Nephron (organoid): ENCODE measurements around the gene WLS.
A peak's percentile ranks its signal among the peaks of the same experiment; 100 is the strongest.

Experiments used
- H3K27ac Mint-ChIP-seq, 3 experiments: 2 replicates each; pipeline ENCODE4 v1.8.0; 2020; ENCODE audit warnings: mixed read lengths in 3 of 3, mild to moderate bottlenecking in 2 of 3, moderate library complexity in 1 of 3
- H3K27me3 Mint-ChIP-seq: 2 replicates; pipeline ENCODE4 v1.8.0; 2021; ENCODE audit warnings: low read depth, mild to moderate bottlenecking, moderate library complexity, mixed read lengths
- H3K36me3 Mint-ChIP-seq: 2 replicates; pipeline ENCODE4 v1.8.0; 2020; ENCODE audit warnings: low read depth, mixed read lengths
- H3K4me1 Mint-ChIP-seq: 2 replicates; pipeline ENCODE4 v1.8.0; 2020; ENCODE audit warnings: mixed read lengths
- H3K4me3 Mint-ChIP-seq, 3 experiments: 2 replicates each; pipeline ENCODE4 v1.8.0; 2020; ENCODE audit warnings: mild to moderate bottlenecking in 3 of 3, mixed read lengths in 3 of 3, moderate library complexity in 2 of 3
- H3K9me3 Mint-ChIP-seq: 2 replicates; pipeline ENCODE4 v1.8.0; 2020; ENCODE audit warnings: mixed read lengths
- CTCF ChIP-seq, 3 experiments: fragments of 200-600 bp; sonication (generic); IDR thresholded peaks; one replicate each; pipeline ENCODE4 v1.5.0; 2021; ENCODE audit warnings: antibody characterized with exemption in 3 of 3; ENCODE audit not compliant: unreplicated experiment in 3 of 3

The WLS gene

GRCh38 chr1:68218490-68218889 is 13.8 kb downstream of the WLS start:
- H3K27me3 Mint-ChIP-seq, result no peaks in the 10 kb centered on the region
- peaks cover 7% of the 10 kb centered on the region for H3K36me3 Mint-ChIP-seq
- H3K4me3 Mint-ChIP-seq, result peak overlapping the region in 2 of 3 experiments; percentile 14 to 24
- no peaks in the 10 kb centered on the region for H3K9me3 Mint-ChIP-seq
- no peak for TF ChIP-seq CTCF (IDR thresholded peaks at IDR 0.05; ENCODE audit: unreplicated experiment in 3 of 3)
- peak overlapping the region in 2 of 3 experiments; percentile 73 to 77 for H3K27ac Mint-ChIP-seq
- H3K4me1 Mint-ChIP-seq, result peaks cover 65% of the 10 kb centered on the region

GRCh38 chr1:68217618-68218017 is 14.7 kb downstream of the WLS start:
- H3K27ac Mint-ChIP-seq, result no peak overlapping the region
- peaks cover 7% of the 10 kb centered on the region for H3K36me3 Mint-ChIP-seq
- no peak overlapping the region for H3K4me3 Mint-ChIP-seq
- H3K4me1 Mint-ChIP-seq, result peaks cover 60% of the 10 kb centered on the region
- H3K27me3 Mint-ChIP-seq, result no peaks in the 10 kb centered on the region
- H3K9me3 Mint-ChIP-seq, result no peaks in the 10 kb centered on the region
- TF ChIP-seq CTCF (IDR thresholded peaks at IDR 0.05; ENCODE audit: unreplicated experiment in 3 of 3), result no peak

GRCh38 chr1:68217060-68217554 is 15.2 kb downstream of the WLS start:
- Mint-ChIP-seq H3K36me3 (peaks cover 7% of the 10 kb centered on the region), H3K4me3 (no peak overlapping the region), H3K9me3 (no peaks in the 10 kb centered on the region), H3K27me3 (no peaks in the 10 kb centered on the region), H3K4me1 (peaks cover 60% of the 10 kb centered on the region), H3K27ac (no peak overlapping the region)
- TF ChIP-seq CTCF (IDR thresholded peaks at IDR 0.05; ENCODE audit: unreplicated experiment in 3 of 3), result no peak

GRCh38 chr1:68216089-68216772 is 16.1 kb downstream of the WLS start:
- Mint-ChIP-seq H3K4me3 (peak overlapping the region in 2 of 3 experiments; percentile 15 to 23), H3K4me1 (peaks cover 60% of the 10 kb centered on the region), H3K27ac (no peak overlapping the region), H3K9me3 (no peaks in the 10 kb centered on the region), H3K36me3 (peaks cover 7% of the 10 kb centered on the region), H3K27me3 (no peaks in the 10 kb centered on the region)
- TF ChIP-seq CTCF (IDR thresholded peaks at IDR 0.05; ENCODE audit: unreplicated experiment in 3 of 3), result no peak

GRCh38 chr1:68213843-68214242 is 18.5 kb downstream of the WLS start:
- Mint-ChIP-seq H3K9me3 (no peaks in the 10 kb centered on the region), H3K27ac (peak overlapping the region in 2 of 3 experiments; percentile 96 to 98), H3K4me3 (peak overlapping the region in 1 of 3 experiments; percentile 33), H3K27me3 (no peaks in the 10 kb centered on the region), H3K4me1 (peaks cover 57% of the 10 kb centered on the region), H3K36me3 (peaks cover 7% of the 10 kb centered on the region)
- no peak for TF ChIP-seq CTCF (IDR thresholded peaks at IDR 0.05; ENCODE audit: unreplicated experiment in 3 of 3)
